ENCODE results near the gene UBXN7.

DNA sequence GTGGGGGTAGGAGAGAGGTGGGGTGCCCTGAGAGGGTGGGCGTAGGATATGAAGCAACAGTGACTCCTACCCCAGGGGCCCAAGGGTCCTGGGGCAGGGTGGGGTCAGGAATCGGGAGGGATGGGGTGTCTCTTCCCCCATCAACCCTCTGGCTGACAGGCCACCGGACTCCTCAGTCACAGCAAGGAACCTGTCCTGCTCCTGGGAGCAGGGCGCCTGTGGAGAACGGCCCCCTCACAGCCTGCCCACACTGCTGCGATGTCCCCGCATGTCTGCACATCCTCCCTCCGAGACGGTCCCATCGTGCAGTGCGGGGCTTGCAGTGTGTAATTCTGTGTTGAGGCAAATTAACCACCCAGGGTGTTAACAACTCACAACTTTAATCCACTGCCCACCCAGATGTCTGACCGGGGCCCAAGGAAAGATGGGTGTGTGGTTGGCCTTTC lies 96.7 kb downstream of the UBXN7 start:
- TF ChIP-seq POLR2AphosphoS5 (IDR thresholded peaks at IDR 0.05), result no peak
- TF ChIP-seq, protein P1, sequence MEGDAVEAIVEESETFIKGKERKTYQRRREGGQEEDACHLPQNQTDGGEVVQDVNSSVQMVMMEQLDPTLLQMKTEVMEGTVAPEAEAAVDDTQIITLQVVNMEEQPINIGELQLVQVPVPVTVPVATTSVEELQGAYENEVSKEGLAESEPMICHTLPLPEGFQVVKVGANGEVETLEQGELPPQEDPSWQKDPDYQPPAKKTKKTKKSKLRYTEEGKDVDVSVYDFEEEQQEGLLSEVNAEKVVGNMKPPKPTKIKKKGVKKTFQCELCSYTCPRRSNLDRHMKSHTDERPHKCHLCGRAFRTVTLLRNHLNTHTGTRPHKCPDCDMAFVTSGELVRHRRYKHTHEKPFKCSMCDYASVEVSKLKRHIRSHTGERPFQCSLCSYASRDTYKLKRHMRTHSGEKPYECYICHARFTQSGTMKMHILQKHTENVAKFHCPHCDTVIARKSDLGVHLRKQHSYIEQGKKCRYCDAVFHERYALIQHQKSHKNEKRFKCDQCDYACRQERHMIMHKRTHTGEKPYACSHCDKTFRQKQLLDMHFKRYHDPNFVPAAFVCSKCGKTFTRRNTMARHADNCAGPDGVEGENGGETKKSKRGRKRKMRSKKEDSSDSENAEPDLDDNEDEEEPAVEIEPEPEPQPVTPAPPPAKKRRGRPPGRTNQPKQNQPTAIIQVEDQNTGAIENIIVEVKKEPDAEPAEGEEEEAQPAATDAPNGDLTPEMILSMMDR (IDR thresholded peaks at IDR 0.05), result no peak
- no peak for TF ChIP-seq POLR2A (IDR thresholded peaks at IDR 0.05)

Data from gastroesophageal sphincter (tissue), 3 donors.